ENCODE results near the gene ANKRA2. TPM values are rescaled to one million over a fixed set of nuclear protein-coding genes. Genes with fewer than 3 reads are reported as not detected.
"Not testable (repeated sequence)": the region's sequence is repeated elsewhere in the genome, so short reads cannot be mapped to it uniquely, and the experiment has no call there.

ANKRA2 gene
- polyA plus RNA-seq, 1 donor = 33.9 TPM

DNA sequence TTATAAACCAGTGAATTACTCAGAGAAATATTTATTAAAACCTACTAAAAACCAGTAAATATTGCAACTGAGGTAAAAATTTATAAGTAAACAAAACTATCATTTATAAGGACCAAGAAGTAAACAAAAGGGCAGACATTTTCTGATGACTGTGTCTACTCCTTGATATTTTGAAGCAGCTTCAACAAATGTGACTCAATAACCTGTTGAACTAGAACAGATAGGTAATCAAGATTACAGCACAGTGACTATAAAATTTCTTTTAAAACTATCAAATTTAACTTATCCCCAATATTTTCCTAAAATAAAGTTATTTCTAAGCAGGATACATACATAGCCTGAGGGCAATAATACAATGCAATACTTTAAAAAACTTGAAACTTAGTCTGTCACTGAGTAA, 12.8 kb downstream of the ANKRA2 start:
- no peak for DNase-seq (ENCODE audit: low read depth)

DNA sequence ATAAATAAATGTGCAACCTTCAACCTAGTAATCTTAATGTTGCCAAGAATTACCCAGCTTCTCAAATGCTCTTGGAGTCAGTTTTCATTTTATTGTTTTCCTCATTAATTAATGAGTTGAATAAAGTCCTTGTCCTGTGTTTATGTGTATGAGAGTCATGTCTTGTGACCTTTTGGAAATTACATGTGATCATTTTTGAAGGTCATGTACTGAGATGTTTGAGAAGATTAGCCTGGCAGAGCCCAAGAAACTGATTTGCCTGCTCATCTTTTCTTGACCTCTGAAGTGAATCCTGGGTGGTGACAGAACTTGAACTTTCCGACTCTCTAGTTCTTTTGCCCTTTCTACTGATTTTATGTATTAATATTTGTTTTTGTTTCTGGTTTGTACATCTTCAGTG, 15.4 kb downstream of the ANKRA2 start:
- DNase-seq (ENCODE audit: low read depth) = no peak

DNA sequence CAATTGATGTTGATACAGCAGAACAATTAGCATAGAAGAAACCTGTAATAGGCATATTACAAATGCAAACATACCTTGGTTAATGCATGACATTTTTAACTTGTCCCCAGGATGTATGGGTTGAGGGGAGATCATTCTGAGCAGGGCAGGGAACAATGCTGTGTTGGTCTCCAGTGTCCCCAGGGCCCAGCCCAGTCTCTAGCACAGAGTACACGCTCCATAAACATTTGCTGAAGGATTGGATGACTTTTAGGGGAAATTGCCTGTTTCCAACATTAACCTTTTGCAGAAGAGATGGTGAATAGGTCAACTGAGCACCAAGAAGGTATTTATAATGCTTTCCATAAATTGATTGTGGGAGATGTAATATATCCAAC, 20.0 kb downstream of the ANKRA2 start:
- DNase-seq (ENCODE audit: low read depth) = no peak

DNA sequence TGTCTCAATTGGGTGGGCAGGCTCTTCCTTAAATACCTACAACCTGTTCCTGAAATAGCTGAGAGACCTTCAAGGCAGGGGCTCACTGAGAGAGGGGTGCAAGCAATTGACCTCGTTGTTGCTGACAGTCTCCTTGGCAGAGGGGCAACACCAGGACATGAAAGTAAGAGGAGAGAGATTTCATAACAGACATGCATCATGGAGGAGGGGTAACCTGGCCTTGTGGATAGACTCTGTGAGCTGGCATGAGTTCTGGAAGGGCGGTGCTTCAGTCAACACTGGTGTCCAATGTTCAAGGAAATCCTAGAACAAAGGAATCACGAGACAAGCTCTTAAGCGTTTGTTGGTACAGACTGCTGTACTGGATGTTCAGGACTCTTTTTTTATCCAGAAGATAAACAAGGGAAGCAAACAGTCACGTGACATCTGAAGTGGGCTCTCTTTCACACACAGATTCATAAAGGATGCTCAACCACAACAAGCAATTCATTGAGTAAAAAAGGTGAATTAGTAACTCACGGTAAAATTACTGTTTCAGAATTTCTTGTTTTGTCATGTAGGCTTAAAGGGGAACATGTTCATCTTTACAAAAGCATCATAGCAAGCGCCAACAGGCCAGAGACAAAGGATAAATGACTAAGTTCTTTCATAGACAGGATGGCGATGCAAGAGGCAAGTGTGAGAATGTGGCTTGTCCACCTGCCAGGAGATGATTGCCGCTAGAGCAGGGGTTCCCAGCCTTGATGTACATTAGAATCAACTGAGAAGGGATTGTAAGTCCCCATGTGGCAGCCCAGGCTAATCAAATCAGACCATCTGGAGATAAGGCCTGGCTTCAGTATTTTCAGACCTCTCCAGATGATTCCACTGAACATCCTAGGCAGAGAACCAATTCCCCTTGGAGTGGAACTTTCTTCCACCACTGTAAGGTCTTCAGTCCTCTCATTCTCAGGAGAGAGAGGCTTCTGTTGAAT, 20.7 kb downstream of the ANKRA2 start:
- DNase-seq (ENCODE audit: low read depth) = no peak

DNA sequence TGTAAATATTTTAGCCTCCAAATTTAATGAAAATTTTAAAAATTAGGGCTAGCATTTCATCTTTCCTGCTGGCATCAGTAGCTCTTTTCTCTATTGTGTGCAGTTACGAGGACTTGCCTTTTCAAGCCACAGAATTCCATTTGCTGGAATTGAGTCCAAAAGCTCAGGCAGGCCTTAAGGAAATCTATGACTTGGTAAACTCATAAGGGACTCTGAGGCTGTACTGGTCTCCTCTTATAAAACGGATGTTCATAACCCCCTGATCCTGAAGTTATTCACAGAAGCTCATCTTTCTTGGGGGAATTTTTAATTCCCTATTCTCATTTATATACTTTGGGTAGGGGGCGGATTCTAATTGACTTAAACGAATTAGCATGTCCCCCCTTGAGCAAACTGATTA, 23.4 kb downstream of the ANKRA2 start:
- no peak for DNase-seq (ENCODE audit: low read depth)

DNA sequence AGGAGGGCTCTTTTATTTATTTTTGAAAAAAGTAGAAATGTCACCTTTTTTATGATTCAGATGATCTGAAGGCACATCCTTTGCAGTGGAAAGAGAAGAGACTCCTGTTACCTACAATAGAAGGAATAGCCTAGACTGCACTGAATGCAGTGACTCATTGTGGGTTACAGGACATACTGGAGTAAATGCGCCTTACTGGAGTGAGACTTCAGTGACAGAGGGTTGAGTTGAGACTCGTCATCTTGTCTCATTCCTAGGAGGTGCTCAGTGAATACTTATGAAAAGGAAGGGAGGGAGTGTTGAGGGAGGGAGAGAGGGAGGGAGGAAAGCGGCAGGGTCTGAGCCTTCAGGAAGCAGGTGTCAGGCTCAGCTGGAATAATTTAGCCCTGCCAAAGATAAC, 25.2 kb downstream of the ANKRA2 start:
- DNase-seq (ENCODE audit: low read depth) = no peak

DNA sequence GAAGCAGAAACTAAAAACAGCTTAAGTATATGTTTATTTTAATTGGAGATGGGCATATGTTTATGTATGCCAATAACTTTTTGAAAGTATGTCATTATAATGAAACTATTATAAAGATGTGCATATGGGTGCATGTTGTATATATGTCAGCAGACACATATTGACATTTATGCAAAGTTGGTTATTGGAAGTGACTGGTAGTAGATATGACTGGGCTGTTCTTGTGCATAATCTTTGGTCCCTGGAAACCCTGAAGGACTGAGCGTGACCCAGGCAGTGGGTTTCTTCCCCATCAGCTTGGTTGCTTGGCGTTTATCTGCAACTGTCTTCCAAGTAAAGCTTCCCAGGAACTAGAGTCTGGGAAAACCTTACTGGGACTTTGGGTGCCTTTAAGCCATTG, 25.7 kb downstream of the ANKRA2 start:
- no peak for DNase-seq (ENCODE audit: low read depth)

DNA sequence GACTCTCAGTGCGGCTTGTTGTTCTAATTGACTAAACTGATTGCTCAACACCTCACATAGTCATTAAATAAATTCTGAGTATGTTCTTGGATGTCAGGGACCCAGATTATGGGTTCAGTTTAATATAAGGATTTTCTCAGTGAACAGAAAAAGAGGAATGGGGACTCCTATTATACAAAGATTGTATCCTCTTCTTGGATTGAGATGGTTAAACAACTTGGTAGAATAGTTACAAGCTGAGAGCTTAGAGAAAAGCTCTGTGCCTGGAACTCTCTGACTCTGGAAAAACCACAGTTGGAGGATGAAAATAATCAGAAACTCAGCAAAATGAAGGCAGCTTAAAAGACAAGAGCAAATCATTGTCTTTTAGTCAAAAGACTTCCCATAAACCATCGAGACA, 30.5 kb downstream of the ANKRA2 start:
- DNase-seq (ENCODE audit: low read depth) = no peak

DNA sequence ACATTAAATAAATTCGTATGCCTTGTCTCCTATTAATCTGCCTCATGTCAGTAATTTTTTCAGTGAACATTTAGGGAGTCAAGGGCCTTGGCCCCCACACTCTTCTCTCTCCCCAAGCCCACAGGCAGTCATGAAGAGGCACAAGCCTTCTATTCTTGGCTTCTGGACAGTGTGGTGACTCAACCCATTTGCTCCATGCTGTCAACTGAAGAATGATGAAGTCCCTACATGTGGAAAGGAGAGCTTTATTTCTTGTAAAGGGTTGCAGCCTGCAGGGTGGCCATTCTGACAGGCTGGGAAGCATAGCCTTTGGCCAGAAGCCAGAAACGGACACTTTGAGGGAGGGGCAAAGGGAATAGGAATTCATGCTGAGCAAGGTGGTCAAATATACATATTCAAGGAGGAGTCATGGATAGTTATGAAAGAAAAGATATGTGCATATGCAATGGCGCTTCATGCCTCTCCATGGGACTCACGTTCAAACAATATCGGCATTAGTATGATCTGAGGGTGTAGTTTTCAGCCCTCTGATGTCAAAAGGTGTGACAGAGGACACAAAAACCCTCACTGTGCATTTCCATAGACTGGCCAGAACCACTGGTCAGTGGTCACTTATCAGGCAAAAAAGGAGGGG, 31.3 kb downstream of the ANKRA2 start:
- DNase-seq (ENCODE audit: low read depth) = no peak

DNA sequence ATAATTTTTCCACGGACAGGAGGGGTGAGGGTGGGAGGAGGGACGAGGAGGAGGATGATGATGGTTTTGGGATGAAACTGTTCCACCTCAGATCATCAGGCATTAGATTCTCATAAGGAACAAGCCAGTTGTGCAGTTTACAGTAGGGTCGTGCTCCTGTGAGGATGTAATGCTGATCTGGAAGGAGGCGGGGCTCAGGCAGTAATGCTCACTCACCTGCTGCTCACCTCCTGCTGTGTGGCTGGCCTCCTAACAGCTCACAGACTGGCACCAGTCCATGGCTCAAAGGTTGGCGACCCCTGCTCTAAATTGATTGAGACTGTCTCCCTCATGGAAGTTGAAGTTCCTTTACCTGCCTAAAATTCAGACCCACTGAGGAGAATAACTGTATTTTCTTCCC, 33.2 kb downstream of the ANKRA2 start:
- no peak for DNase-seq (ENCODE audit: low read depth)

DNA sequence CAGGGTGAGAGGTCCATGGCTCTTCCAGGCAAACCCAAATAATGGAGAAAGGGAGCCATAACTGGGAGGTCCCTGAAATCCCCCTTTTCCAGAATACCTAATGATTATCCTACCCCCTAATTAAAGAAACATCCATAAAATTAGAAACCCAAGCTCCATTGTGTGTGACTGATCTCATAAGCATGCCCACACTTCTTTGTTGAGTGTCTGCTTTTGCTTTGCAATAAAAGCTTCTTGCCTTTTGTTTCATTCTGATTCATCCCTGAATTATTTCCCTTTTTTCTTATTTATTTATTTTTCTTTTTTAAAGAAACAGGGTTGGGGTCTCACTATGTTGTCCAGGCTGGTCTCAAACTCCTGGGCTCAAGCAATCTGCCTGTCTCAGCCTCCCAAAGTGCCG, 34.1 kb downstream of the ANKRA2 start:
- no peak for DNase-seq (ENCODE audit: low read depth)

DNA sequence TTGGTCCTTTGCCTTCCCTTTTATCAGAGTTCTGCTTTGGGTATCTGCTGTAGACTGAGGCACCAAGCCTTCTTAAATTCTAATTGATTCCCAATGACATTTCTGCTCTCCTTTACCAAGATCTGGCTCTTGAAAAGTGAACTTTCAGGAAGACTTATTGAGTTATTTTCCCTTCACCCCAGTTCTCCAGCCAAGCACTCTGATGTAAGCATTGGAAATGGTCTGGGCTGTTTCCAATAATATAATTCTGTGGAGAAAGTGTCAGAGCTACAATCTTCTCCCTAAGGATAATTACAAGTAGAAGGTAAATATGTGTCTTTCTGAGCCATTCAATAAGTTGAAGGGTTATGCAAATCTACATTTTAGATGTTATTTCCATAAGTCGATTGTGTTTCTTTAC, 36.4 kb downstream of the ANKRA2 start:
- DNase-seq (ENCODE audit: low read depth) = no peak

DNA sequence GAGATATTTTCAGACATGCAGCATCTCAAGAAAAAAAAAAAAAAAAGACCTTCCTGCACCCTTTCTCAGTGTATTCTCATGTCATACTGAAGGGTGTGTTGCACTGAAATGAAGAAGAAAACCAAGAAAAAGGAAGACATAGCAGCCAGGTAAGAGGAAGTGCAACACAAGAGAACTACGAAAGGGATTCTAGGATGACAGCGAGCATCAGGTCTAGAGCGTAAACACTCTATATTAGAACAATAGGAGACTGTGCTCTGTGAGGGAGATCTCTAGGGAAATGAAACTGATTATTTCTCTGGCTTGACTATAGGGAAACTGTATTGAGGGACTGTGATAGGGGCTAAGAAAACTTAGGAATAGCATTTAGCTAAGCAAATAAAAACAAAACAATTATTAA, 37.2 kb downstream of the ANKRA2 start:
- no peak for DNase-seq (ENCODE audit: low read depth)

DNA sequence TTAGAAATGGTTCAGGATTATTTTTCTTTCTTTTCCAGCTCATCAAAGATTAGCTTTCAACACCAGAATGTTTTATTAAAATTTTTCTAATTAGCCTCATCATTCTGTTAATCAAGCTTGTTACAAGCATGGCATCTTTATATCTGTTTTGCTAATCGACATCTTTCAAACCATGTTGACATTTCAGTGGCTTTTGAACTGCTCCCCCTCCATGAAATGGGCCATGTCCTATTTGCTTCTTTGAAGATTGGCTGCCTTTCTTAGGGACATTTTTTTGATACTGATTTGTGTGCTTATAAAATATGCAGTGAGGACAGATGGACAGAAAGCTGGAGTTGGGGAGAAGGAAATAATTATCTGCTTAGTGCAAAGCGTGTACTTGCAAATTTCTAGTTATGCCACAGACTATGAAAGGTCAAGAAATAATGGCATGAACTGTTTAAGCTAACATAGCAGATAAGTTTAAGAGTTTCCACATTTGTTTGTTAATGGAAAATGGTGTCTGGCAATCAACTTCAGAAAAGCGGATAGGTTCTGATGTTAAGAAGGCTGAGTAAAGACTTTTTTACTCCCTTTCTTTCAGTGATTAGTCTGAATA, 39.7 kb downstream of the ANKRA2 start:
- DNase-seq (ENCODE audit: low read depth) = no peak

DNA sequence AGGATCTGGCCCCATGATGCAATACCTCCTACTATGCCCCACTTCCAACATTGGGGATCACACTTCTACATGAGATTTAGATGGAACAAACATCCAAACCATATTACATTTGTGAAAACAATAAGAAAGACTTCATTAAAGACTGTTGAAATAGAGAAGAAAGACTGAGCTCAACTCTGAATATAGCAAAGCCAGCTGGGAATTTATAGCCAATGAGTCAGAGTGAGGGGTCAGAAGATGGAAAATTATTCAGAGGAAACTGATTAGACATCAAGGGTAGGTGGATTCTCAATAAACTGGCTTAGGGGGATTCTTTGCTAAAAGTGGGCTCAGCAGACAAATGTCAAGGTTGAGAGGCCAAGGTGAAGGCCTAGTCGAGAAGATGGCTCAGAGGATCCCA, 41.6 kb downstream of the ANKRA2 start:
- no peak for DNase-seq (ENCODE audit: low read depth)

DNA sequence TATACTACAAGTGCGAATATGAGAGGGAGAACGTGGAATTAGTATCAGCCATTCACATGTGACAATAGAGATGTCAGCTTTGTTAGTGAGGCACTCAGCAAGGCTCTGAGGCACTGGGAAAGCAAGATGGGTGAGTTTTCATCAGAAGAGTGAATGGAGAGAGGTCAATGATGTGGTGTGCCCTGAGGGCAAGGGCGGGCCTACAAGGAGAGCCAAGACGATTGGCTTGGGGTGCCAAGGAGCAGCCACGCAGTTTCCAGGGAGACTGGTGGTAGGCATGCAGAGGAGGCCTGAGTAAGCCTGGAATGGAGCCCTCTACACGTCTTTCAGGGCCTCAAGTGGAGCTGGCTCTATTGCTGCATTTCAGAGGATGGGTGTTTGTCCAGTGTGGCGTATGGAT, 42.5 kb downstream of the ANKRA2 start:
- no peak for DNase-seq (ENCODE audit: low read depth)

DNA sequence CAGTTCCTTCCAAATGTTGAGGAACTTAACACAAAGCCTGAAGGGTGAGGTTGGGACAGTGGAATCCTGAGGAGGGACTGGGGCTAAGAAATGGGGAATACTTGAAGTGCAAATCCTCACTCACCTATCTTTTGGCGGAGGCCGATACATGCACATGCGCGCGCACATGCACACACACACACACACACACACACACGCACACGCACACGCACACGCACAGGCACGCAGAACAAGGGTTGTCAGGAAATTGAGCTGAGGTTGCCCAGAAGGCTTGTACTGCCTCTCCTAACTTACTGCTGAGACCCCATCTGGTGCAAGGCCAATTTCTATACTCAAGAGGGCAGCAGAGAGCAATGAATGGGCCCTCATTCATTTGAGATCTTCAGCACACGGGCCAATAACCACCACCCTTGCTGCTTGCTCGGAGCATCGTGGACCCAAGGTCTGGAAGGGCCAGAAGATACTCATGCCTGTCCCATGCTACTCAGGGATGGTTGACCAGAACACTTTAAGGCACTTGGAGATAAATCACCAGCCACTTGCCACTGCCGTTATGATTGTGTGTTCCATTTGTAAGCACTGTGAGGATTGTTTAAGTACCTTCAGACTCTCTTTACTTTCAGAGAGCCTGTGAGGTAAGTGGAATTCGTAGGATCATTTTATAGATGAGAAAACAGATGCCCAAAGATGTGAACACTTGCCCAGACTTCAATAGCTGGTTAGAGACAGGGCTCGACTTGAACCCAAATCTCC, 45.7 kb downstream of the ANKRA2 start:
- DNase-seq (ENCODE audit: low read depth) = peak; percentile 41

DNA sequence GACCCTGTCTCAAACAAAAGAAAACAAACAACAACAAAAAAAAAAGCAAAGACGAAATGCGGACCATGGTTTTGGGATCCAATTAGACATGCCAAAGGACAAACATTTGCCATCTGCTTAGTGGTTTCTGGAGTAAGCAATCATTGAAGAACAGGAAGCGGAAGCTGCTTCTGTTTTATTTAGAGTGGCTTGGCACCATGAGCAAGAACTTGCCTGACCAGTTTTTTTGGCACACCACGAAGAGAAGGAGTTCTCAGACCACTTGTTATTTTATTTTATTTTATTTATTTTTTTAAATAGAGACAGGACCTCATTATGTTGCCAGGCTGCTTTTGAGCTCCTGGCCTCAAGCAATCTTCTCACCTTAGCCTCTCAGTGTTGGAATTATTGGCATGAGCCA, 50.2 kb downstream of the ANKRA2 start:
- no peak for DNase-seq (ENCODE audit: low read depth)

DNA sequence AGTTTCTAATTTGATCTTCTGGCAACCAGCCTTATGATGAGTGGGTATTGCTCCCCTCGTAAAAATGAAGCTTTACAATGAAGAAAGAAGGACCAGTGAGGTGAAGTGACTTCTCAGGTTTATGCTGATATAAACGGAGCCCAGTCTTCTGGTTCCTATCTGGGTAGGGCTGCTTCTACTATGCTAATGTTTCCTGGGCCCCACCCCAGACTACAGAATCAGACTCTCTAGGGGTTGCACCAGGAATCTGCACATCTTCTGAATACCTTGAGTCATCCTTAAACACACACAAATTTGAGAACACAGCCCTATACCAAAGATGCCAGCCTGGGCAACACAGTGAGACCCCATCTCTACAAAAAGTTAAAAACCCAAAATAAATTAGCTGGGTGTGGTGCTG, 51.0 kb downstream of the ANKRA2 start:
- no peak for DNase-seq (ENCODE audit: low read depth)

DNA sequence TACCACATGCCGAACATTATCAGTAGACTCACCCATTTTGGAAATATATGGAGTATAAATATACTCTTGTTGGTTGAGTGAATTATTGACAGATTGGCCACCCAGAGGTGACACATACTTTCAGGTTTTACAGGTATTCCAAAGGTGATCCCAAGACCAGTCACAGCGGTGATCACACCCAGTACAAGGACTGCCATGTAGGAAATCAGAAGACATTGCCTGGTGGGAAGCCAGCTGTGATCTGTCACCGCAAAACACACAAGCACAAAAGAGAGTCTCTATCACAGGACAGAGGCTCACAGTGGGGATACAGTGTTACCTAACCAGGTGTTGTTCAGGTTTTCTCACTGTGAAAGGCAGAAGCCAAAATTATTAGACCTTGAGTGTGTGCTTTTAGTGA, 51.4 kb downstream of the ANKRA2 start:
- DNase-seq (ENCODE audit: low read depth) = no peak

DNA sequence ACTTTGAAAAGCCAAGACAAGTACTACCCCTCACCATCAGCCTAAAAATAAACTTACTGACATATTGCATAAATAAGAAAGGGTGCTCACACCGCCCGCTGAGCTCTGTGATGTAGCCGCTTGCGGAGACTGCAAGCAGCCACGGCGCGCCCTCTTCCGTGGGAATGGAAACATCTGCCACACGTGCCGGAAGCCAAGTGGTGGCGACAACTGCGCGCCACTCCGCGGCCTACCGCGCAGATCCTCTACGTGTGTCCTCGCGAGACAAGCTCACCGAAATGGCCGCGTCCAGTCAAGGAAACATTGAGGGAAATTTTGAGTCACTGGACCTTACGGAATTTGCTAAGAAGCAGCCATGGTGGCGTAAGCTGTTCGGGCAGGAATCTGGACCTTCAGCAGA, 56.9 kb downstream of the ANKRA2 start:
- DNase-seq (ENCODE audit: low read depth) = not testable (repeated sequence)

DNA sequence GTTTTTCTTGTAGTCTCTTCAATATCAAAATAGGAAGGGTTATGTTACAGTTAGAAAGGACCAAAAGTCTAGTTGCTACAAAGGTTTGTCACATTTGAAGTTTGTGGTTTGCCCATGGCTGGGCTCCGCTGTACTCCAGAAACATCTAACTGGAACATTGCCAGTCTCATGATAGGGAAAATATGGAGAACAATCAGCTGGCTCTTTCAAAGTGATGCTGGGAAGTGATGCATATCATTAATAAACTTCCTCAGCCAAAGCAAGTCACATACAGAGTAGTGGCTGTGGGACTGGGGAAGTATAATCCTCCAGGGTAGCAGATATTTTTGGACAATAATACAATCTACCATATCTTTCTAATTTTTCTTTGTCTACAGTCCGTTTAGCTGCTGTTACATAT, 58.4 kb downstream of the ANKRA2 start:
- no peak for DNase-seq (ENCODE audit: low read depth)

Data from forelimb muscle (tissue), 1 donor.